ENCODE measurements around the gene PGAP6.
"Not testable (repeated sequence)": the region's sequence is repeated elsewhere in the genome, so short reads cannot be mapped to it uniquely, and the experiment has no call there.

PGAP6 gene

GRCh38 chr16:334164-334832 is 47.5 kb downstream of the PGAP6 start:
- peaks cover 83% of the 10 kb centered on the region for H3K4me1 Mint-ChIP-seq (ENCODE audit: low read depth)

GRCh38 chr16:333406-334094 is 48.2 kb downstream of the PGAP6 start:
- no peak overlapping the region for H3K4me3 Mint-ChIP-seq
- H3K36me3 Mint-ChIP-seq (ENCODE audit: low read depth): peaks cover 15% of the 10 kb centered on the region
- no peaks in the 10 kb centered on the region for H3K9me3 Mint-ChIP-seq
- H3K4me1 Mint-ChIP-seq (ENCODE audit: low read depth): peaks cover 85% of the 10 kb centered on the region
- no peaks in the 10 kb centered on the region for H3K27me3 Mint-ChIP-seq
- intact Hi-C loops (cut with micrococcal nuclease): no loop called here
- no peak overlapping the region for H3K27ac Mint-ChIP-seq

More at GRCh38 chr16:334164-334832, 47.5 kb downstream of the PGAP6 start:
- H3K36me3 Mint-ChIP-seq (ENCODE audit: low read depth): peaks cover 15% of the 10 kb centered on the region
- H3K9me3 Mint-ChIP-seq; H3K27ac Mint-ChIP-seq; intact Hi-C loops (cut with micrococcal nuclease); H3K4me3 Mint-ChIP-seq; H3K27me3 Mint-ChIP-seq: not testable (repeated sequence)

- intact Hi-C loops (cut with micrococcal nuclease); H3K27me3 Mint-ChIP-seq; H3K9me3 Mint-ChIP-seq; H3K4me3 Mint-ChIP-seq: not testable (repeated sequence)
- H3K4me1 Mint-ChIP-seq (ENCODE audit: low read depth): peaks cover 75% of the 10 kb centered on the region
- peak overlapping the region; percentile 14 for H3K27ac Mint-ChIP-seq
- peaks cover 15% of the 10 kb centered on the region for H3K36me3 Mint-ChIP-seq (ENCODE audit: low read depth)
Measured at GRCh38 chr16:331181-331814, 50.5 kb downstream of the PGAP6 start.

- H3K27me3 Mint-ChIP-seq: no peaks in the 10 kb centered on the region
- peaks cover 72% of the 10 kb centered on the region for H3K4me1 Mint-ChIP-seq (ENCODE audit: low read depth)
- no peak overlapping the region for H3K27ac Mint-ChIP-seq
- intact Hi-C loops (cut with micrococcal nuclease): no loop called here
- no peaks in the 10 kb centered on the region for H3K9me3 Mint-ChIP-seq
- no peak overlapping the region for H3K4me3 Mint-ChIP-seq
- H3K36me3 Mint-ChIP-seq (ENCODE audit: low read depth): peaks cover 15% of the 10 kb centered on the region
Measured at GRCh38 chr16:330741-331140, 51.0 kb downstream of the PGAP6 start.

- H3K4me1 Mint-ChIP-seq (ENCODE audit: low read depth): peaks cover 56% of the 10 kb centered on the region
- H3K27ac Mint-ChIP-seq: peak overlapping the region; percentile 79
- H3K27me3 Mint-ChIP-seq: no peaks in the 10 kb centered on the region
- H3K36me3 Mint-ChIP-seq (ENCODE audit: low read depth): peaks cover 48% of the 10 kb centered on the region
- H3K9me3 Mint-ChIP-seq: no peaks in the 10 kb centered on the region
- intact Hi-C loops (cut with micrococcal nuclease): no loop called here
- H3K4me3 Mint-ChIP-seq: peak overlapping the region; percentile 76
Measured at GRCh38 chr16:325375-326145, 56.2 kb downstream of the PGAP6 start.

GRCh38 chr16:324451-325334 is 57.1 kb downstream of the PGAP6 start:
- H3K27me3 Mint-ChIP-seq: no peaks in the 10 kb centered on the region
- H3K9me3 Mint-ChIP-seq: no peaks in the 10 kb centered on the region
- H3K4me3 Mint-ChIP-seq: peak overlapping the region; percentile 76
- peak overlapping the region; percentile 79 for H3K27ac Mint-ChIP-seq
- intact Hi-C loops (cut with micrococcal nuclease): no loop called here
- peaks cover 54% of the 10 kb centered on the region for H3K4me1 Mint-ChIP-seq (ENCODE audit: low read depth)
- H3K36me3 Mint-ChIP-seq (ENCODE audit: low read depth): peaks cover 47% of the 10 kb centered on the region

- no peaks in the 10 kb centered on the region for H3K9me3 Mint-ChIP-seq
- intact Hi-C loops (cut with micrococcal nuclease): no loop called here
Measured at GRCh38 chr16:324201-324450, 57.7 kb downstream of the PGAP6 start.

GRCh38 chr16:322476-323143 is 59.2 kb downstream of the PGAP6 start:
- Mint-ChIP-seq H3K36me3 (ENCODE audit: low read depth) (peaks cover 67% of the 10 kb centered on the region), H3K4me1 (ENCODE audit: low read depth) (peaks cover 47% of the 10 kb centered on the region), H3K4me3 (no peak overlapping the region), H3K27ac (peak overlapping the region; percentile 33), H3K9me3 (no peaks in the 10 kb centered on the region), H3K27me3 (no peaks in the 10 kb centered on the region)
- intact Hi-C loops (cut with micrococcal nuclease): no loop called here

More at GRCh38 chr16:324201-324450, 57.7 kb downstream of the PGAP6 start:
- H3K27ac Mint-ChIP-seq: peak overlapping the region; percentile 79
- no peaks in the 10 kb centered on the region for H3K27me3 Mint-ChIP-seq
- H3K4me3 Mint-ChIP-seq: peak overlapping the region; percentile 76
- peaks cover 53% of the 10 kb centered on the region for H3K4me1 Mint-ChIP-seq (ENCODE audit: low read depth)
- peaks cover 53% of the 10 kb centered on the region for H3K36me3 Mint-ChIP-seq (ENCODE audit: low read depth)

GRCh38 chr16:321532-321931 is 60.2 kb downstream of the PGAP6 start:
- intact Hi-C loops (cut with micrococcal nuclease): no loop called here
- H3K27me3 Mint-ChIP-seq: no peaks in the 10 kb centered on the region
- no peak overlapping the region for H3K4me3 Mint-ChIP-seq
- no peaks in the 10 kb centered on the region for H3K9me3 Mint-ChIP-seq
- no peak overlapping the region for H3K27ac Mint-ChIP-seq
- H3K4me1 Mint-ChIP-seq (ENCODE audit: low read depth): peaks cover 37% of the 10 kb centered on the region
- H3K36me3 Mint-ChIP-seq (ENCODE audit: low read depth): peaks cover 74% of the 10 kb centered on the region

All from dendritic cell treated with granulocyte-macrophage colony-stimulating factor and Interleukin-4, amounts not matched to agents 40 ng/mL and 50 ng/mL, for 4 days (primary cell).